Endodermal cell (in vitro differentiated cells): ENCODE measurements around the gene SIGLEC12. TPM values are rescaled to one million over a fixed set of nuclear protein-coding genes. Genes with fewer than 3 reads are reported as not detected.

Experiments used
- DNase-seq: peaks from one replicate; pipeline ENCODE4 v3.0.0-alpha.2; 2017
- H3K27ac ChIP-seq: 2 replicates; pipeline ENCODE4 v1.5.1; 2013; ENCODE audit warnings: mild to moderate bottlenecking, low read depth, low read length, moderate library complexity
- H3K27me3 ChIP-seq: 2 replicates; pipeline ENCODE4 v1.6.1; 2013; ENCODE audit warnings: mild to moderate bottlenecking, low read length, moderate library complexity; ENCODE audit not compliant: insufficient read depth, control insufficient read depth, poor library complexity, severe bottlenecking
- H3K36me3 ChIP-seq: 2 replicates; pipeline ENCODE4 v1.7.0; 2013; ENCODE audit warnings: mild to moderate bottlenecking, low read length, moderate library complexity; ENCODE audit not compliant: control insufficient read depth, insufficient read depth
- H3K4me1 ChIP-seq: one replicate; pipeline ENCODE4 v1.7.0; 2013; ENCODE audit warnings: low read length; ENCODE audit not compliant: control insufficient read depth, insufficient read depth
- H3K4me3 ChIP-seq: 2 replicates; pipeline ENCODE4 v1.5.1; 2013; ENCODE audit warnings: mild to moderate bottlenecking, low read length, moderate library complexity
- H3K9ac ChIP-seq: 2 replicates; pipeline ENCODE4 v1.6.1; 2013; ENCODE audit warnings: mild to moderate bottlenecking, low read length, moderate library complexity; ENCODE audit not compliant: poor library complexity, severe bottlenecking; ENCODE audit errors: extremely low read depth
- H3K9me3 ChIP-seq: 2 replicates; pipeline ENCODE4 v1.6.1; 2013; ENCODE audit warnings: mild to moderate bottlenecking, low read length, moderate library complexity; ENCODE audit not compliant: control insufficient read depth
- H3K27ac Mint-ChIP-seq: 2 replicates; pipeline ENCODE4 v1.8.0; 2020; ENCODE audit warnings: mixed read lengths
- H3K27me3 Mint-ChIP-seq: 2 replicates; pipeline ENCODE4 v1.8.0; 2021; ENCODE audit warnings: mild to moderate bottlenecking, mixed read lengths; ENCODE audit not compliant: insufficient read depth
- H3K36me3 Mint-ChIP-seq: 2 replicates; pipeline ENCODE4 v1.8.0; 2020; ENCODE audit warnings: low read depth, mixed read lengths
- H3K4me1 Mint-ChIP-seq: 2 replicates; pipeline ENCODE4 v1.8.0; 2020; ENCODE audit warnings: mixed read lengths
- H3K4me3 Mint-ChIP-seq: 2 replicates; pipeline ENCODE4 v1.8.0; 2020; ENCODE audit warnings: mild to moderate bottlenecking, moderate library complexity, mixed read lengths
- H3K9me3 Mint-ChIP-seq: 2 replicates; pipeline ENCODE4 v1.8.0; 2020; ENCODE audit warnings: mild to moderate bottlenecking, mixed read lengths
- CTCF ChIP-seq: fragments of 200-600 bp; sonication (generic); conservative IDR thresholded peaks from 2 replicates; pipeline ENCODE4 v1.5.0; 2021; ENCODE audit warnings: antibody characterized with exemption, mild to moderate bottlenecking
- WGBS, 2 experiments: methylation state at CpG; one replicate each; pipeline versions ENCODE4 v1.1.5 to v1.1.7; 2013; ENCODE audit warnings: missing lambda C conversion rate in 2 of 2, mixed read lengths in 1 of 2; ENCODE audit not compliant: insufficient coverage in 1 of 2, insufficient read length in 1 of 2; 5-methylcytosine and 5-hydroxymethylcytosine counted together
- total RNA-seq, 2 donors: library from RNA; stranded (reverse); fragmentation: NEBNext Ultra II Directional in 1 of 2; extraction: Animal tissue kit (Norgen Biotek cat#: 25700) in 1 of 2; gene quantifications; 2 replicates in 1 of 2; 3 replicates in 1 of 2; pipeline ENCODE4 v1.2.1, GENCODE V29; 2021

Gene SIGLEC12
- total RNA-seq, 2 donors from 2014 or later = not detected

GRCh38 chr19:51546650-51547396 is 45.2 kb upstream of the SIGLEC12 start:
- no peaks in the 10 kb centered on the region for H3K9me3 ChIP-seq
- Mint-ChIP-seq H3K4me3 (no peak overlapping the region), H3K4me1 (peaks cover 10% of the 10 kb centered on the region), H3K36me3 (no peaks in the 10 kb centered on the region), H3K27ac (no peak overlapping the region), H3K9me3 (peaks cover 6% of the 10 kb centered on the region), H3K27me3 (peaks cover 20% of the 10 kb centered on the region)
- 72 to 76% methylated on average over 4 to 10 of the region's 10 CpGs for WGBS, 2 experiments
- H3K27ac ChIP-seq = no peak overlapping the region
- DNase-seq = no peak
- H3K36me3 ChIP-seq = no peaks in the 10 kb centered on the region
- H3K4me1 ChIP-seq = no peaks in the 10 kb centered on the region
- no peak overlapping the region for H3K9ac ChIP-seq
- no peak overlapping the region for H3K4me3 ChIP-seq
- no peak for TF ChIP-seq CTCF
- no peaks in the 10 kb centered on the region for H3K27me3 ChIP-seq

- no peak for TF ChIP-seq CTCF
- Histone ChIP-seq H3K27ac (no peak overlapping the region), H3K9ac (no peak overlapping the region), H3K36me3 (no peaks in the 10 kb centered on the region), H3K9me3 (no peaks in the 10 kb centered on the region), H3K4me1 (no peaks in the 10 kb centered on the region), H3K27me3 (no peaks in the 10 kb centered on the region), H3K4me3 (no peak overlapping the region)
- Mint-ChIP-seq H3K36me3 (no peaks in the 10 kb centered on the region), H3K4me3 (no peak overlapping the region), H3K27me3 (peaks cover 19% of the 10 kb centered on the region), H3K27ac (no peak overlapping the region), H3K4me1 (peaks cover 10% of the 10 kb centered on the region), H3K9me3 (peaks cover 6% of the 10 kb centered on the region)
- DNase-seq = no peak
- 61 to 72% methylated on average over 4 to 5 of the region's 5 CpGs for WGBS, 2 experiments
Observed at GRCh38 chr19:51546107-51546649, 44.6 kb upstream of the SIGLEC12 start.

GRCh38 chr19:51544038-51544437 is 42.4 kb upstream of the SIGLEC12 start:
- Mint-ChIP-seq H3K27ac (no peak overlapping the region), H3K9me3 (peaks cover 6% of the 10 kb centered on the region), H3K4me3 (no peak overlapping the region), H3K4me1 (peaks cover 10% of the 10 kb centered on the region), H3K27me3 (peaks cover 17% of the 10 kb centered on the region), H3K36me3 (no peaks in the 10 kb centered on the region)
- no peaks in the 10 kb centered on the region for H3K9me3 ChIP-seq
- no peaks in the 10 kb centered on the region for H3K36me3 ChIP-seq
- WGBS, 2 experiments = 62 to 78% methylated on average over 3 to 6 of the region's 6 CpGs
- no peak for DNase-seq
- H3K4me1 ChIP-seq = no peaks in the 10 kb centered on the region
- no peak overlapping the region for H3K9ac ChIP-seq
- no peak for TF ChIP-seq CTCF
- no peak overlapping the region for H3K27ac ChIP-seq
- no peak overlapping the region for H3K4me3 ChIP-seq
- H3K27me3 ChIP-seq = peaks cover 5% of the 10 kb centered on the region
